IPS-15b (cell line): ENCODE measurements around the gene RTF2.
"Not testable (repeated sequence)": the region's sequence is repeated elsewhere in the genome, so short reads cannot be mapped to it uniquely, and the experiment has no call there.

Source experiments
- H3K27me3 ChIP-seq: one replicate; pipeline ENCODE4 v1.6.1; 2013; ENCODE audit warnings: low read length; ENCODE audit not compliant: control insufficient read depth, insufficient read depth
- H3K36me3 ChIP-seq: one replicate; pipeline ENCODE4 v1.6.1; 2013; ENCODE audit warnings: low read length; ENCODE audit not compliant: control insufficient read depth, insufficient read depth
- H3K4me1 ChIP-seq: one replicate; pipeline ENCODE4 v1.6.1; 2013; ENCODE audit warnings: mild to moderate bottlenecking, low read length; ENCODE audit not compliant: control insufficient read depth, insufficient read depth
- H3K4me3 ChIP-seq: one replicate; pipeline ENCODE4 v1.5.1; 2013; ENCODE audit warnings: low read depth, low read length
- H3K9ac ChIP-seq: one replicate; pipeline ENCODE4 v1.6.1; 2013; ENCODE audit warnings: low read depth, mild to moderate bottlenecking, low read length
- H3K9me3 ChIP-seq: one replicate; pipeline ENCODE4 v1.6.1; 2013; ENCODE audit warnings: mild to moderate bottlenecking, low read length; ENCODE audit not compliant: control insufficient read depth, insufficient read depth

Gene RTF2

DNA sequence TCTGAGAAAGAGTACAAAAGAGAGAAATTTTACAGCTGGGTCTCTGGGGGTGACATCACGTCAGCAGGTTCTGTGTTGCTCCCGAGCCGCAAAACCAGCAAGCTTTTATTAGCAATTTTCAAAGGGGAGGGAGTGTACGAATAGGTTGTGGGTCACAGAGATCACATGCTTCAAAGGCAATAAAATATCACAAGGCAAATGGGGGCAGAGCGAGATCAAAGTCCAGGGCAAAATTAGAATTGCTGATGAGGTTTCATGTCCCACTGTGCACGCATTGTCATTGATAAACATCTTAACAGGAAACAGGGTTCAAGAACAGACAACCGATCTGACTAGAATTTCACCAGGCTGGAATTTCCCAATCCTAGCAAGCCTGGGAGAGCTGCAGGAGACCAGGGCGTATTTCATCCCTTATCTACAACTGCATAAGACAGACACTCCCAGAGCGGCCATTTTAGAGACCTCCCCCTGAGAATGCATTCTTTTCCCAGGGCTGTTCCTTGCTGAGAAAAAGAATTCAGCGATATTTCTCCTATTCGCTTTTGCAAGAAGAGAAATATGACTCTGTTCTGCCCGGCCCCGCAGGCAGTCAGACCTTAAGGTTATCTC, 52.4 kb downstream of the RTF2 start:
- not testable (repeated sequence) for H3K9me3 ChIP-seq, H3K4me3 ChIP-seq, H3K9ac ChIP-seq, H3K4me1 ChIP-seq, H3K27me3 ChIP-seq
- peaks cover 26% of the 10 kb centered on the region for H3K36me3 ChIP-seq

DNA sequence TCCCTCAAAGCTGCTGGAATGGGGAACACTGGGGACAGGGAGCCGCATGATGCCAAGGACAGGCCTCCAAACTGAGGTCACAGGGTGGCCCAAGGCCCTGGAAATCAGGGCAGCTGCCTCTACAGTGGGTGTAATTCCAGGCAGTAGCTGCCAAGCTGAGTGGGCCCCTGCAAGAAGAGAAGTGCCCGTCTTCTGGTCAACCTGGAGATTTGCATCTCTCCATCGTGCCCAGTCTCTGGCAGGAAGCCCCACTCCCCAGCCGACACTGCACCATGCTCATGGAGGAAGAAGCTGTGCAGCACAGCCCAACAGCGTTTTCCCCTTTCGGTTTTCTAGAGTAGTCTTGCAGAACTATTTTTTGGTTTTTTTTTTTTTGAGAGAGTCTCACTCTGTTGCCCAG, 53.9 kb downstream of the RTF2 start:
- Histone ChIP-seq H3K4me1 (no peaks in the 10 kb centered on the region), H3K9ac (no peak overlapping the region), H3K36me3 (peaks cover 24% of the 10 kb centered on the region), H3K9me3 (peaks cover 10% of the 10 kb centered on the region), H3K27me3 (no peaks in the 10 kb centered on the region), H3K4me3 (no peak overlapping the region)

DNA sequence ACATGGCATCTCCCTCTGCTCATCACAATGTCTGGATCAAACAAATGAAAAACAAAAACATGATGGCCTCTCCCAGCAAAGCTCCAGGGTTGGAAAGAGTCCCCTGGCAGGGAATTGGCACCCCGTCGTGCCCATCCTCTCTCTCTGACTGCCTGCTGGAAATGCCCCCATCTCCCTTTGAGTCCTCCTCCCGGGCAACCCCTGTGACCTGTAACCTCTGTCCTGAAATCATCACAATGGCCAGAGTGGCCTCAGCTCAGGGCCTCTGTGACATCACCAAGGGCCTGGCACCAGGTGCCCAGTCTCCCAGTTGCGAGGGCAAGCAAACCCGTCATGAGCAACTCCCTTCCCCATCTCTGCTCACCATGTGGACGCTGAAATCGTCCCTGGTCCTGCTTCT, 56.0 kb downstream of the RTF2 start, which contains the start of gene FAM209A:
TSS of gene FAM209A (plus strand) at position 301 of the 400 bp plus-strand sequence. CDS start at position 366, 65 bp downstream.
- H3K9me3 ChIP-seq, H3K36me3 ChIP-seq, H3K9ac ChIP-seq, H3K4me3 ChIP-seq, H3K27me3 ChIP-seq, H3K4me1 ChIP-seq: not testable (repeated sequence)

DNA sequence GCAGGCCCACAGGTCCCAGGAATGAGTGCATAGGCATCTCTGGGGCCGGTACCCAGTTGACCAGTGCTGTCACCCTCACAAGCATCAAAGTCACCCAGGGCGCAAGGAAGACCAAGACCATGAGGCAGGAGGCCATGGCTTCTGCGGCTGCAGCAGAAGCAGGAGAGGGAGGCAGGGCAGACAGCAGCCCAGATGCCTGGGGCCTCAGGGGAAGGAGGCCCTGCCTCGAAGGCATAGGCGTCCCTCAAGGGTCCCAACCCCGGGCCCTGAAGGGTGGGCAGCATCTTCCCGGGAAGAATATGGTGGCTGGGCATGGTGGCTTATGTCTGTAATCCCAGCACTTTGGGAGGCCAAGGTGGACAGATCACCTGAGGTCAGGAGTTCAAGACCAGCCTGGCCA, 59.1 kb downstream of the RTF2 start:
- no peak overlapping the region for H3K9ac ChIP-seq
- no peak overlapping the region for H3K4me3 ChIP-seq
- no peaks in the 10 kb centered on the region for H3K9me3 ChIP-seq
- no peaks in the 10 kb centered on the region for H3K36me3 ChIP-seq
- no peaks in the 10 kb centered on the region for H3K4me1 ChIP-seq
- H3K27me3 ChIP-seq, result no peaks in the 10 kb centered on the region

DNA sequence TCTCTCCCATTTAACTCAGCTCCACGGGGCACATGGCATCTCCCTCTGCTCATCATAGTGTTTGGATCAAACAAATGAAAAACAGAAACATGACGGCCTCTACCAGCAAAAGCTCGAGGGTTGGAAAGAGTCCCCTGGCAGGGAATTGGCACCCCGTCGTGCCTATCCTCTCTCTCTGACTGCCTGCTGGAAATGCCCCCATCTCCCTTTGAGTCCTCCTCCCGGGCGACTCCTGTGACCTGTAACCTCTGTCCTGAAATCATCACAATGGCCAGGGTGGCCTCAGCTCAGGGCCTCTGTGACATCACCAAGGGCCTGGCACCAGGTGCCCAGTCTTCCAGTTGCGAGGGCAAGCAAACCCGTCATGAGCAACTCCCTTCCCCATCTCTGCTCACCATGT, 64.5 kb downstream of the RTF2 start, which contains the start of gene FAM209B:
TSS of gene FAM209B (plus strand) at position 301 of the 400 bp plus-strand sequence. CDS start at position 397, 96 bp downstream.
- not testable (repeated sequence) for H3K36me3 ChIP-seq, H3K4me3 ChIP-seq, H3K27me3 ChIP-seq, H3K4me1 ChIP-seq, H3K9me3 ChIP-seq, H3K9ac ChIP-seq

DNA sequence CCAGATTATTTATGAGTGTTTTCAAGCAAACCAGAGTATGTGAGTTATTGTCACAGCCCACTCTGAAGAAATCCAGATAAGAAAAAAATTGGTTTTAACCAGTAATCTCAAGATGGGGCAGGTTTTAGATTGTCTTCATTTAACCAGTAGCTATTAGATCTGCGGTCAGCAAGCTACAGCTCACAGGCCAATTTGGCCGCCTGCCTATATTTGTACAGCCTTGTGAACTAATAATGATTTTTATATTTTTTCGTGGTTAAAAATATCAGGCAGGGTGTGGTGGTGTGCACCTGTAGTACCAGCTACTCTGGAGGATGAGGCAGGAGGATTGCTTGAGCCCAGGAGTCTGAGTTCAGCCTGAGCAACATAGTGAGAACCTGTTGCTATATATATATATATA, 69.6 kb downstream of the RTF2 start:
- Histone ChIP-seq H3K4me1 (no peaks in the 10 kb centered on the region), H3K4me3 (no peak overlapping the region), H3K9me3 (no peaks in the 10 kb centered on the region), H3K27me3 (no peaks in the 10 kb centered on the region), H3K36me3 (no peaks in the 10 kb centered on the region), H3K9ac (no peak overlapping the region)

DNA sequence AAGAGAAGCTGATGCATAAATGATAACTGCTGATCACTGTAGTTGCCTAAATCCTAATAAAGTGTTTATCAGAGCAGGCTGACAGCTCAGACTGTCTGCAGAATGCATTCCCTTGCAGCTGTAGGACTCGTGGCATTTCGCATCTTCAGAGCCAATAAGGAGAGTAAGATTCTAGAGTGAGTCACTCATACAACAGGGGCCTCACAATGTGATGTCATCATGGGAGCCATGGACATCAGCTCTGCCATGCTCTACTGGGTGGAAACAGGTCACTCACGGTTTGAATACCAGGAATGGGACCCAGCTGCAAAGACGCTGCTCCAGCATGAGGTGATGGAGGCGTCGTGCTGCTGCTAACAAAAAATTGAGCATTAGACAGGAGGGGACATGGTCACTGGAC, 72.0 kb downstream of the RTF2 start:
- H3K4me1 ChIP-seq, result no peaks in the 10 kb centered on the region
- no peaks in the 10 kb centered on the region for H3K9me3 ChIP-seq
- H3K9ac ChIP-seq, result no peak overlapping the region
- no peak overlapping the region for H3K4me3 ChIP-seq
- no peaks in the 10 kb centered on the region for H3K36me3 ChIP-seq
- H3K27me3 ChIP-seq, result no peaks in the 10 kb centered on the region

DNA sequence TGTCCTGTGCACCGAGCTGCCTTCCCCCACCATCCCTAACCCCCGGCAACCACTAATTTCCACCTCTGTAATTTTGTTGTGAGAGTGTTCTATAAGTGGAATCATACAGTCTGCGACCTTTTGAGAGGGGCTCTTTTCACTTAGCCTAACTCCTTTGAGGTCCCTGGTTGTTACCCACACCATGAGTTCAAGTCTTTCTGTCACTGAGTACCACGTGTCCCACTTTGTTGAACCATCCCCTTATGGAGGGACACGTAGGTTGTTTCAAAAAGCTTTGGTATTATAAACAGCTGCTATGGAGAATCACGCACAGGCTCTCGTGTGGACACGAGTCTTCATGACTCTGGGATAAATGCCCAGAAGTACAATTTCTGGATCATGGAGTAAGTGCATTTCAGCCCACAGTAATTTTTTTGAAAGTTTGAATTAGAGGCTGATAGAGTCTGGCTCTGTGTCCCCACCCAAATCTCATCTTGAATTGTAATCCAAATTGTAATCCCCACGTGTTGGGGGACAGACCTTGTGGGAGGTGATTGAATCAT, 74.1 kb downstream of the RTF2 start:
- no peaks in the 10 kb centered on the region for H3K36me3 ChIP-seq
- no peak overlapping the region for H3K4me3 ChIP-seq
- no peaks in the 10 kb centered on the region for H3K4me1 ChIP-seq
- H3K9me3 ChIP-seq, result no peaks in the 10 kb centered on the region
- H3K27me3 ChIP-seq, result no peaks in the 10 kb centered on the region
- no peak overlapping the region for H3K9ac ChIP-seq

DNA sequence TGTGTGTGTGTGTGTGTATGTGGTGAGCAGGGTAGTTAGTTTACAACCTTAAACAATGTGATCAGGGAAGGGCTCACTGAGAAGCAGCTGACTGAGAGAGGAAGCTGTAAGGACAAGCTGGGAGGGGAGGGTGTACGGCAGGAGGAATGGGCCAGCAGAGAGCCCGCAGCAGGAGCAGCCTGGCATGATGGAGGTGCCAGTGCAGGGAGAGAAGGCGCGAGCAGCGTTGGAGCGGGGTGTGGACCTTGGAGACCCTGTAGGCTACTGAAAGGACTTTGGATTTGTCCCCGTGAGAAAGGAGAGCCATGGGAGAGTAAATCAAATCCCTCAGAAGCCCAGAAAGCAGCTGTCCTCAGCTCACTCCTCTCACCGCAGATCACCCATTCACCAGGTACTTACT, 83.1 kb downstream of the RTF2 start:
- Histone ChIP-seq H3K9me3 (no peaks in the 10 kb centered on the region), H3K27me3 (no peaks in the 10 kb centered on the region), H3K4me3 (no peak overlapping the region), H3K36me3 (no peaks in the 10 kb centered on the region), H3K9ac (no peak overlapping the region), H3K4me1 (no peaks in the 10 kb centered on the region)

DNA sequence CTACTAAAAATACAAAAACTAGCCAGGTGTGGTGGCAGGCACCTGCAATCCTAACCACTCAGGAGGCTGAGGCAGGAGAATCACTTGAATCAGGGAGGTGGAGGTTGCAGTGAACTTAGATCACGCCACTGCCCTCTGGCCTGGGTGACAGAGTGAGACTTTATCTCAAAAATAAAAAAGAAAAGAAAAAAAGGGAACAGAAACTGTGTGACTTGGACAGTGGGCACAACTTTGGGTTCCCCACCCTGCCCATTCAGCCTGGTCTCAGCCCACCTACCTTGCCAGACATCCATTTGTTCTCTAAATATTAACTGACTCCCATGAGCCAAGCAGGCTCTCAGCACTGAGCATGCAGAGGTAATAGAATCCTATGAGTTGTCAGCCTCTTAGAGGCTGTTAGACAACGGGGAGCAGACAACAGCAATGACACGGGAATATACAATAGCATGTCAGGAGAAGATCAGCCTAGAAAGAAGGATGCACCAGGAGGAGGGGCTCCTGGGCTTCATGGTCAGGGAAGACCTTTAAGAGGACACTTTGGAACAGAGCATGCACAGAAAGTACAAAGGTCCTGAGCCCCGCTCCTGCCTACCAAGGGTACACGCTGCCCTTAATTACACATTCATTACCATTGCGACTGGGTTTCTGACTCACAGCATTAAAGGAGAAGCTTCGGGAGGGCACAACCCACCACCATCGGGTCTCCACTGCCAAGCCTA, 84.6 kb downstream of the RTF2 start:
- no peaks in the 10 kb centered on the region for H3K27me3 ChIP-seq
- no peaks in the 10 kb centered on the region for H3K4me1 ChIP-seq
- no peak overlapping the region for H3K9ac ChIP-seq
- H3K36me3 ChIP-seq, result no peaks in the 10 kb centered on the region
- no peak overlapping the region for H3K4me3 ChIP-seq
- H3K9me3 ChIP-seq, result no peaks in the 10 kb centered on the region

DNA sequence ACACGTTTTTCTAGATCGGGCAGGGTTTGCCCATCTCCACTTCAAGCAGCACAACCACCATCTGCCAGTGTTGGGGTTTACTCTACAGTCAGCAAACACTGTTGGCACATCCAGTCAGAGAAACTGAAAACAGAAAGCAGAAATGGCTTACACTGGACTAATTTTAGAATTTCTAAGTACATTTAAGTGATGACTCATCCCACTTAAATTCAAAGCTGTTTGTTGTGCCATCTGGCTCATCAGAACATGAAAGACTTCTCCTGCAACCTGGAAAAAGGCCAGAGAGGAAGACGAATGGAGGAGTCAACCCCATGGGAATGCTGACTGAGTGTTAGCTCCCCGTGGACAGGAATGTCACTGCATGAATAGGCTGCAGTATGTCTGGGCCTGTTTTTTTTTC, 86.4 kb downstream of the RTF2 start:
- Histone ChIP-seq H3K9me3 (no peaks in the 10 kb centered on the region), H3K4me1 (no peaks in the 10 kb centered on the region), H3K4me3 (no peak overlapping the region), H3K9ac (no peak overlapping the region), H3K27me3 (no peaks in the 10 kb centered on the region), H3K36me3 (no peaks in the 10 kb centered on the region)

DNA sequence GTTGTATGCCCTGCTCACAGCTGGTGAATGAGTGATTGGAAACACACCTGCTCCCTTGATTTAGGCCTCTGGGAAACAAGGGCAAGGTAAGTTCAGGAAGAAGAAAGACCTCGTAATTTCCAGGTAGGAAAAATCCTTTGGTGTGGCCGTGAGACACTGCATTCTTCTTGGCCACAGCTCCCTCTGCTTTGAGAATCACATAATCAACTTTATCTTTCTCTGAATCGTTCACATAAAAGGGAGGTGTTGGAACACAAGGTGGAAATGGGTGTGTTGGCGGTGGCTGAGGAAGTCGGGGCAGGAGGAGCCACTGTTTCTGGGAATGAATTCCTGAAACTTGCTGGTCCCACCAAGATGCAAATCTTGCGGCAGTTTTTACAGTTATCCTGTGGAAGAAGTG, 90.5 kb downstream of the RTF2 start:
- no peaks in the 10 kb centered on the region for H3K27me3 ChIP-seq
- no peaks in the 10 kb centered on the region for H3K4me1 ChIP-seq
- H3K4me3 ChIP-seq, result no peak overlapping the region
- no peaks in the 10 kb centered on the region for H3K36me3 ChIP-seq
- H3K9ac ChIP-seq, result no peak overlapping the region
- H3K9me3 ChIP-seq, result no peaks in the 10 kb centered on the region
